ENCODE measurements around the gene ACSL4. TPM values are rescaled to one million over a fixed set of nuclear protein-coding genes. Genes with fewer than 3 reads are reported as not detected.

ACSL4 gene
- total RNA-seq, 1 donor from 2014 or later = 77.9 TPM

- Mint-ChIP-seq H3K9me3 (ENCODE audit: unreplicated experiment) (no peaks in the 10 kb centered on the region), H3K27ac (ENCODE audit: unreplicated experiment) (no peak overlapping the region), H3K36me3 (ENCODE audit: unreplicated experiment) (no peaks in the 10 kb centered on the region), H3K27me3 (ENCODE audit: unreplicated experiment) (no peaks in the 10 kb centered on the region), H3K4me1 (ENCODE audit: low read depth, unreplicated experiment) (no peaks in the 10 kb centered on the region), H3K4me3 (ENCODE audit: unreplicated experiment) (no peak overlapping the region)
- no peak for DNase-seq
- TF ChIP-seq CTCF (IDR thresholded peaks at IDR 0.05; ENCODE audit: partially characterized antibody, unreplicated experiment) = no peak
Observed at GRCh38 chrX:109719264-109719663, 13.8 kb downstream of the ACSL4 start.

- TF ChIP-seq CTCF (IDR thresholded peaks at IDR 0.05; ENCODE audit: partially characterized antibody, unreplicated experiment) = no peak
Observed at GRCh38 chrX:109716431-109717028, 16.5 kb downstream of the ACSL4 start.

GRCh38 chrX:109714340-109714958, 18.6 kb downstream of the ACSL4 start:
- no peaks in the 10 kb centered on the region for H3K36me3 Mint-ChIP-seq (ENCODE audit: unreplicated experiment)
- H3K27ac Mint-ChIP-seq (ENCODE audit: unreplicated experiment) = no peak overlapping the region
- H3K4me3 Mint-ChIP-seq (ENCODE audit: unreplicated experiment) = no peak overlapping the region
- no peak for DNase-seq
- H3K4me1 Mint-ChIP-seq (ENCODE audit: low read depth, unreplicated experiment) = no peaks in the 10 kb centered on the region
- no peak for TF ChIP-seq CTCF (IDR thresholded peaks at IDR 0.05; ENCODE audit: partially characterized antibody, unreplicated experiment)
- H3K27me3 Mint-ChIP-seq (ENCODE audit: unreplicated experiment) = no peaks in the 10 kb centered on the region
- no peaks in the 10 kb centered on the region for H3K9me3 Mint-ChIP-seq (ENCODE audit: unreplicated experiment)

More at GRCh38 chrX:109716431-109717028, 16.5 kb downstream of the ACSL4 start:
- no peak for DNase-seq
- no peak overlapping the region for H3K27ac Mint-ChIP-seq (ENCODE audit: unreplicated experiment)
- no peaks in the 10 kb centered on the region for H3K4me1 Mint-ChIP-seq (ENCODE audit: low read depth, unreplicated experiment)
- H3K27me3 Mint-ChIP-seq (ENCODE audit: unreplicated experiment) = no peaks in the 10 kb centered on the region
- H3K9me3 Mint-ChIP-seq (ENCODE audit: unreplicated experiment) = no peaks in the 10 kb centered on the region
- no peaks in the 10 kb centered on the region for H3K36me3 Mint-ChIP-seq (ENCODE audit: unreplicated experiment)
- no peak overlapping the region for H3K4me3 Mint-ChIP-seq (ENCODE audit: unreplicated experiment)

- no peaks in the 10 kb centered on the region for H3K9me3 Mint-ChIP-seq (ENCODE audit: unreplicated experiment)
Observed at GRCh38 chrX:109710181-109710580, 22.9 kb downstream of the ACSL4 start.

More at GRCh38 chrX:109710181-109710580, 22.9 kb downstream of the ACSL4 start:
- Mint-ChIP-seq H3K4me3 (ENCODE audit: unreplicated experiment) (no peak overlapping the region), H3K36me3 (ENCODE audit: unreplicated experiment) (no peaks in the 10 kb centered on the region), H3K27ac (ENCODE audit: unreplicated experiment) (no peak overlapping the region), H3K27me3 (ENCODE audit: unreplicated experiment) (no peaks in the 10 kb centered on the region), H3K4me1 (ENCODE audit: low read depth, unreplicated experiment) (no peaks in the 10 kb centered on the region)
- no peak for TF ChIP-seq CTCF (IDR thresholded peaks at IDR 0.05; ENCODE audit: partially characterized antibody, unreplicated experiment)
- no peak for DNase-seq

Measured in glutamatergic neuron (in vitro differentiated cells).